MM.1S (cell line): ENCODE results near the gene BEND7.

ENCODE experiments used
- DNase-seq: peaks from one replicate; pipeline ENCODE4 v3.0.0-alpha.2; 2015
- H2AFZ ChIP-seq: fragments of 300-600 bp; sonication (generic); 2 replicates; pipeline ENCODE4 v1.6.0; 2016; ENCODE audit warnings: antibody characterized with exemption, low read length
- H3F3A ChIP-seq: fragments of 300-600 bp; sonication (generic); 2 replicates; pipeline ENCODE4 v1.6.1; 2016; ENCODE audit warnings: mild to moderate bottlenecking, antibody characterized with exemption, low read length, moderate library complexity, mixed read lengths; ENCODE audit not compliant: insufficient read depth
- H3K27ac ChIP-seq: fragments of 300-600 bp; sonication (generic); 2 replicates; pipeline ENCODE4 v1.5.1; 2016; ENCODE audit warnings: mild to moderate bottlenecking, low read length
- H3K27me3 ChIP-seq: fragments of 300-600 bp; sonication (generic); replicated peaks from 2 replicates; pipeline ENCODE4 v1.6.0; 2016; ENCODE audit warnings: low read length; ENCODE audit not compliant: insufficient read depth
- H3K36me3 ChIP-seq: fragments of 300-600 bp; sonication (generic); replicated peaks from 2 replicates; pipeline ENCODE4 v1.6.1; 2016; ENCODE audit warnings: mild to moderate bottlenecking, low read length, mixed read lengths; ENCODE audit not compliant: insufficient read depth
- H3K4me1 ChIP-seq: fragments of 300-600 bp; sonication (generic); 2 replicates; pipeline ENCODE4 v1.6.1; 2016; ENCODE audit warnings: low read length, mixed read lengths
- H3K4me2 ChIP-seq: fragments of 300-600 bp; sonication (generic); 2 replicates; pipeline ENCODE4 v1.6.0; 2016; ENCODE audit warnings: low read depth, low read length
- H3K4me3 ChIP-seq: fragments of 300-600 bp; sonication (generic); 2 replicates; pipeline ENCODE4 v1.5.1; 2016; ENCODE audit warnings: low read length, mixed read lengths
- H3K79me2 ChIP-seq: fragments of 300-600 bp; sonication (generic); 2 replicates; pipeline ENCODE4 v1.6.1; 2016; ENCODE audit warnings: mixed run types, low read length, mixed read lengths
- H3K9ac ChIP-seq: fragments of 300-600 bp; sonication (generic); 2 replicates; pipeline ENCODE4 v1.6.1; 2016; ENCODE audit warnings: low read length, mixed read lengths
- H3K9me2 ChIP-seq: fragments of 300-600 bp; sonication (generic); replicated peaks from 2 replicates; pipeline ENCODE4 v1.6.1; 2016; ENCODE audit warnings: mild to moderate bottlenecking, low read length, mixed read lengths; ENCODE audit not compliant: insufficient read depth
- H3K9me3 ChIP-seq: fragments of 300-600 bp; sonication (generic); replicated peaks from 2 replicates; pipeline ENCODE4 v1.6.1; 2016; ENCODE audit warnings: mild to moderate bottlenecking, low read length, mixed read lengths; ENCODE audit not compliant: insufficient read depth
- H4K20me1 ChIP-seq: fragments of 300-600 bp; sonication (generic); 2 replicates; pipeline ENCODE4 v1.6.1; 2016; ENCODE audit warnings: mild to moderate bottlenecking, low read length, moderate library complexity, mixed read lengths; ENCODE audit not compliant: insufficient read depth
- EZH2 ChIP-seq: fragments of 300-600 bp; sonication (generic); optimal IDR thresholded peaks from 2 replicates; pipeline ENCODE3; 2017; ENCODE audit warnings: low read depth, mild to moderate bottlenecking, antibody characterized with exemption, low read length, mixed read lengths
- EZH2phosphoT487 ChIP-seq: fragments of 300-600 bp; sonication (generic); IDR thresholded peaks from 2 replicates; pipeline ENCODE4 v1.6.1; 2018; ENCODE audit warnings: antibody characterized with exemption, low read length
- TF ChIP-seq, protein P1 (sequence below): fragments of 300-600 bp; sonication (generic); IDR thresholded peaks from 2 replicates; pipeline ENCODE4 v1.5.1; 2016; ENCODE audit warnings: antibody characterized with exemption, low read length, mixed read lengths

The BEND7 gene

GRCh38 chr10:13503745-13504463 is 24.9 kb downstream of the BEND7 start:
- H3K79me2 ChIP-seq = no peaks in the 10 kb centered on the region
- no peak overlapping the region for H3K4me2 ChIP-seq
- no peaks in the 10 kb centered on the region for H3K9me3 ChIP-seq
- no peaks in the 10 kb centered on the region for H3K9me2 ChIP-seq
- H3K4me3 ChIP-seq = no peak overlapping the region
- no peaks in the 10 kb centered on the region for H3K27me3 ChIP-seq
- no peaks in the 10 kb centered on the region for H3K36me3 ChIP-seq
- no peak overlapping the region for H2AFZ ChIP-seq
- no peaks in the 10 kb centered on the region for H4K20me1 ChIP-seq
- H3K27ac ChIP-seq = no peak overlapping the region
- no peaks in the 10 kb centered on the region for H3F3A ChIP-seq
- H3K9ac ChIP-seq = no peak overlapping the region
- no peaks in the 10 kb centered on the region for H3K4me1 ChIP-seq
- DNase-seq = no peak
- TF ChIP-seq EZH2 = no peak
- TF ChIP-seq EZH2phosphoT487 = no peak
- TF ChIP-seq, protein P1, sequence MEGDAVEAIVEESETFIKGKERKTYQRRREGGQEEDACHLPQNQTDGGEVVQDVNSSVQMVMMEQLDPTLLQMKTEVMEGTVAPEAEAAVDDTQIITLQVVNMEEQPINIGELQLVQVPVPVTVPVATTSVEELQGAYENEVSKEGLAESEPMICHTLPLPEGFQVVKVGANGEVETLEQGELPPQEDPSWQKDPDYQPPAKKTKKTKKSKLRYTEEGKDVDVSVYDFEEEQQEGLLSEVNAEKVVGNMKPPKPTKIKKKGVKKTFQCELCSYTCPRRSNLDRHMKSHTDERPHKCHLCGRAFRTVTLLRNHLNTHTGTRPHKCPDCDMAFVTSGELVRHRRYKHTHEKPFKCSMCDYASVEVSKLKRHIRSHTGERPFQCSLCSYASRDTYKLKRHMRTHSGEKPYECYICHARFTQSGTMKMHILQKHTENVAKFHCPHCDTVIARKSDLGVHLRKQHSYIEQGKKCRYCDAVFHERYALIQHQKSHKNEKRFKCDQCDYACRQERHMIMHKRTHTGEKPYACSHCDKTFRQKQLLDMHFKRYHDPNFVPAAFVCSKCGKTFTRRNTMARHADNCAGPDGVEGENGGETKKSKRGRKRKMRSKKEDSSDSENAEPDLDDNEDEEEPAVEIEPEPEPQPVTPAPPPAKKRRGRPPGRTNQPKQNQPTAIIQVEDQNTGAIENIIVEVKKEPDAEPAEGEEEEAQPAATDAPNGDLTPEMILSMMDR = no peak

- no peak overlapping the region for H2AFZ ChIP-seq
- H3K36me3 ChIP-seq = no peaks in the 10 kb centered on the region
- no peaks in the 10 kb centered on the region for H3F3A ChIP-seq
- no peak overlapping the region for H3K9ac ChIP-seq
- no peaks in the 10 kb centered on the region for H3K27me3 ChIP-seq
- no peaks in the 10 kb centered on the region for H3K4me1 ChIP-seq
- TF ChIP-seq, protein P1 = no peak
- TF ChIP-seq EZH2 (no peak), EZH2phosphoT487 (no peak)
- no peak overlapping the region for H3K27ac ChIP-seq
- no peaks in the 10 kb centered on the region for H3K79me2 ChIP-seq
- H3K9me2 ChIP-seq = no peaks in the 10 kb centered on the region
- no peak for DNase-seq
- H3K9me3 ChIP-seq = no peaks in the 10 kb centered on the region
- H3K4me3 ChIP-seq = no peak overlapping the region
- no peaks in the 10 kb centered on the region for H4K20me1 ChIP-seq
- H3K4me2 ChIP-seq = no peak overlapping the region
Measured at GRCh38 chr10:13502380-13502779, 26.4 kb downstream of the BEND7 start.

GRCh38 chr10:13500201-13500600 is 28.6 kb downstream of the BEND7 start:
- Histone ChIP-seq H3K9me3 (no peaks in the 10 kb centered on the region), H3K4me2 (no peak overlapping the region), H3K9me2 (no peaks in the 10 kb centered on the region), H3K36me3 (no peaks in the 10 kb centered on the region), H4K20me1 (no peaks in the 10 kb centered on the region), H3F3A (no peaks in the 10 kb centered on the region), H3K4me1 (no peaks in the 10 kb centered on the region), H3K9ac (no peak overlapping the region), H3K79me2 (no peaks in the 10 kb centered on the region), H3K27ac (no peak overlapping the region), H3K4me3 (no peak overlapping the region), H2AFZ (no peak overlapping the region), H3K27me3 (no peaks in the 10 kb centered on the region)
- no peak for DNase-seq
- TF ChIP-seq EZH2 (no peak), EZH2phosphoT487 (no peak)
- TF ChIP-seq, protein P1 = no peak
